ENCODE results near the gene PLCG1. TPM values are rescaled to one million over a fixed set of nuclear protein-coding genes. Genes with fewer than 3 reads are reported as not detected.
A peak's percentile ranks its signal among the peaks of the same experiment; 100 is the strongest.

The PLCG1 gene
- total and polyA plus RNA-seq, 2 experiments from 2014 or later, result 27.4 to 206 TPM

DNA sequence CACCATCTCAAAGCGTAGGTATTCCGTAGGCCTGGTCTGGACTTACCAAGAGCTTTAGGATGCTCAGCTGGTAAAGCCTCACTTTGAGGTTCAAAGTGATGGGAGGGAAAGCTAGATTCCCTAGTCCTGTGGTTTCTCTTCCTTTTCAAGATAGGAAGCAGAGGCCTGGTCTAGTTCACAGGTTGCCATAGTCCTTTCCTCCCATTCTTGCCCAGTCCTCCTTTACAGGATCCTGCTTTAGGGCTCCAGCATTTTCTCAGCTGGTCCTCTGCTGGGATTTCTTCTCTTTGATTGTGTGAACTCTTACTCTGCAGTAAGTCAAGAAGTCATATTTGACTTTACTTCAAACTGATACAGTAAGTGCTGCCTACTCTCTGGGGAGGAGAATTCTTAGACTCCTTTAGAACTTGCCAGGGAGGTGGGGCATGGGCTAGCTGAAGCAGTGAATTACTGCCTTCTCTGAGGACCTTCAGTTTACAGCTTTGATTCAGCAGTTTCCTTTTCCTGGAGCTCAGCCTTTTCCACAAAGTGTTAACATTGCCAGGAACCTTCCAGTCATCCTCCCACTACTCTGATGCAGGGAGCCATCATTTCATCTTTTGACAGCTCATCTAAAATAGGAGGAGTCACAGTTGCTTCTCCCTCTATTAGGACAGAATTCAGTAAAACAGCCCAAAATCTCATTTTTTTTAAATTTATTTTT lies 42.8 kb upstream of the PLCG1 start (continued):
- TF ChIP-seq CTCF (conservative IDR thresholded peaks at IDR 0.05; ENCODE audit: low read depth in 2 of 2), result no peak
- no peak for TF ChIP-seq REST (IDR thresholded peaks at IDR 0.05; ENCODE audit: unreplicated experiment)
- TF ChIP-seq POLR2AphosphoS5 (IDR thresholded peaks at IDR 0.05; ENCODE audit: low read depth), result no peak
- TF ChIP-seq JUNB (IDR thresholded peaks at IDR 0.05; ENCODE audit: unreplicated experiment), result no peak

GRCh38 chr20:41095110-41095969 lies 42.0 kb upstream of the PLCG1 start:
- H3K9me3 Mint-ChIP-seq, result no peaks in the 10 kb centered on the region
- Histone ChIP-seq H3K4me1 (ENCODE audit: insufficient read depth) (no peaks in the 10 kb centered on the region), H3K27me3 (ENCODE audit: insufficient read depth) (no peaks in the 10 kb centered on the region), H3K9me2 (ENCODE audit: insufficient read depth) (no peaks in the 10 kb centered on the region), H3K79me2 (replicated peaks; ENCODE audit: insufficient read depth) (peaks cover 6% of the 10 kb centered on the region; the same call in 1 of the 2 replicates), H3K4me3 (no peak overlapping the region), H3K27ac (ENCODE audit: low read depth) (no peak overlapping the region), H3F3A (replicated peaks; ENCODE audit: low read depth) (peaks cover 7% of the 10 kb centered on the region; the same call in 1 of the 2 replicates), H2AFZ (no peak overlapping the region), H3K4me2 (no peak overlapping the region), H4K20me1 (replicated peaks; ENCODE audit: insufficient read depth) (peaks cover 16% of the 10 kb centered on the region; the same call in 1 of the 2 replicates), H3K36me3 (ENCODE audit: insufficient read depth) (peaks cover 64% of the 10 kb centered on the region)
- DNase-seq (ENCODE audit: low spot score) (peak; percentile 72), ATAC-seq (peak; percentile 56)
- H3K27me3 Mint-ChIP-seq (ENCODE audit: insufficient read depth, low read depth, poor library complexity), result peaks cover 1% of the 10 kb centered on the region
- no peak overlapping the region for H3K27ac Mint-ChIP-seq
- H3K4me1 Mint-ChIP-seq, result no peaks in the 10 kb centered on the region
- no peak overlapping the region for H3K4me3 Mint-ChIP-seq
- peak; percentile 78 to 99 for TF ChIP-seq CTCF (conservative IDR thresholded peaks at IDR 0.05; ENCODE audit: low read depth in 2 of 2)
- TF ChIP-seq ZNF114 (CRISPR knock-in tag; IDR thresholded peaks at IDR 0.05), result no peak
- H3K36me3 Mint-ChIP-seq (ENCODE audit: low read depth), result peaks cover 76% of the 10 kb centered on the region

Measured in GM23338 (cell line).